Measurements from ENCODE around the gene YKT6.

GRCh38 chr7:44251269-44251668 is 50.5 kb downstream of the YKT6 start:
- TF ChIP-seq EZH2 (IDR thresholded peaks at IDR 0.05; ENCODE audit: low read depth, unreplicated experiment) (no peak), POLR2AphosphoS5 (IDR thresholded peaks at IDR 0.05; ENCODE audit: low read depth) (no peak), CREB1 (CRISPR knock-in tag; IDR thresholded peaks at IDR 0.05; ENCODE audit: low read depth) (no peak), NANOG (IDR thresholded peaks at IDR 0.05; ENCODE audit: borderline replicate concordance) (no peak), EZH2phosphoT487 (IDR thresholded peaks at IDR 0.05; ENCODE audit: unreplicated experiment) (no peak), JUNB (IDR thresholded peaks at IDR 0.05; ENCODE audit: unreplicated experiment) (no peak), STAT1 (IDR thresholded peaks at IDR 0.05; ENCODE audit: unreplicated experiment) (no peak), ZNF114 (CRISPR knock-in tag; IDR thresholded peaks at IDR 0.05) (no peak)
- TF ChIP-seq, protein P1, sequence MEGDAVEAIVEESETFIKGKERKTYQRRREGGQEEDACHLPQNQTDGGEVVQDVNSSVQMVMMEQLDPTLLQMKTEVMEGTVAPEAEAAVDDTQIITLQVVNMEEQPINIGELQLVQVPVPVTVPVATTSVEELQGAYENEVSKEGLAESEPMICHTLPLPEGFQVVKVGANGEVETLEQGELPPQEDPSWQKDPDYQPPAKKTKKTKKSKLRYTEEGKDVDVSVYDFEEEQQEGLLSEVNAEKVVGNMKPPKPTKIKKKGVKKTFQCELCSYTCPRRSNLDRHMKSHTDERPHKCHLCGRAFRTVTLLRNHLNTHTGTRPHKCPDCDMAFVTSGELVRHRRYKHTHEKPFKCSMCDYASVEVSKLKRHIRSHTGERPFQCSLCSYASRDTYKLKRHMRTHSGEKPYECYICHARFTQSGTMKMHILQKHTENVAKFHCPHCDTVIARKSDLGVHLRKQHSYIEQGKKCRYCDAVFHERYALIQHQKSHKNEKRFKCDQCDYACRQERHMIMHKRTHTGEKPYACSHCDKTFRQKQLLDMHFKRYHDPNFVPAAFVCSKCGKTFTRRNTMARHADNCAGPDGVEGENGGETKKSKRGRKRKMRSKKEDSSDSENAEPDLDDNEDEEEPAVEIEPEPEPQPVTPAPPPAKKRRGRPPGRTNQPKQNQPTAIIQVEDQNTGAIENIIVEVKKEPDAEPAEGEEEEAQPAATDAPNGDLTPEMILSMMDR (conservative IDR thresholded peaks at IDR 0.05; ENCODE audit: low read depth in 2 of 2) = no peak
- TF ChIP-seq, protein P2, sequence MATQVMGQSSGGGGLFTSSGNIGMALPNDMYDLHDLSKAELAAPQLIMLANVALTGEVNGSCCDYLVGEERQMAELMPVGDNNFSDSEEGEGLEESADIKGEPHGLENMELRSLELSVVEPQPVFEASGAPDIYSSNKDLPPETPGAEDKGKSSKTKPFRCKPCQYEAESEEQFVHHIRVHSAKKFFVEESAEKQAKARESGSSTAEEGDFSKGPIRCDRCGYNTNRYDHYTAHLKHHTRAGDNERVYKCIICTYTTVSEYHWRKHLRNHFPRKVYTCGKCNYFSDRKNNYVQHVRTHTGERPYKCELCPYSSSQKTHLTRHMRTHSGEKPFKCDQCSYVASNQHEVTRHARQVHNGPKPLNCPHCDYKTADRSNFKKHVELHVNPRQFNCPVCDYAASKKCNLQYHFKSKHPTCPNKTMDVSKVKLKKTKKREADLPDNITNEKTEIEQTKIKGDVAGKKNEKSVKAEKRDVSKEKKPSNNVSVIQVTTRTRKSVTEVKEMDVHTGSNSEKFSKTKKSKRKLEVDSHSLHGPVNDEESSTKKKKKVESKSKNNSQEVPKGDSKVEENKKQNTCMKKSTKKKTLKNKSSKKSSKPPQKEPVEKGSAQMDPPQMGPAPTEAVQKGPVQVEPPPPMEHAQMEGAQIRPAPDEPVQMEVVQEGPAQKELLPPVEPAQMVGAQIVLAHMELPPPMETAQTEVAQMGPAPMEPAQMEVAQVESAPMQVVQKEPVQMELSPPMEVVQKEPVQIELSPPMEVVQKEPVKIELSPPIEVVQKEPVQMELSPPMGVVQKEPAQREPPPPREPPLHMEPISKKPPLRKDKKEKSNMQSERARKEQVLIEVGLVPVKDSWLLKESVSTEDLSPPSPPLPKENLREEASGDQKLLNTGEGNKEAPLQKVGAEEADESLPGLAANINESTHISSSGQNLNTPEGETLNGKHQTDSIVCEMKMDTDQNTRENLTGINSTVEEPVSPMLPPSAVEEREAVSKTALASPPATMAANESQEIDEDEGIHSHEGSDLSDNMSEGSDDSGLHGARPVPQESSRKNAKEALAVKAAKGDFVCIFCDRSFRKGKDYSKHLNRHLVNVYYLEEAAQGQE (IDR thresholded peaks at IDR 0.05; ENCODE audit: unreplicated experiment) = no peak
- TF ChIP-seq, protein P3, sequence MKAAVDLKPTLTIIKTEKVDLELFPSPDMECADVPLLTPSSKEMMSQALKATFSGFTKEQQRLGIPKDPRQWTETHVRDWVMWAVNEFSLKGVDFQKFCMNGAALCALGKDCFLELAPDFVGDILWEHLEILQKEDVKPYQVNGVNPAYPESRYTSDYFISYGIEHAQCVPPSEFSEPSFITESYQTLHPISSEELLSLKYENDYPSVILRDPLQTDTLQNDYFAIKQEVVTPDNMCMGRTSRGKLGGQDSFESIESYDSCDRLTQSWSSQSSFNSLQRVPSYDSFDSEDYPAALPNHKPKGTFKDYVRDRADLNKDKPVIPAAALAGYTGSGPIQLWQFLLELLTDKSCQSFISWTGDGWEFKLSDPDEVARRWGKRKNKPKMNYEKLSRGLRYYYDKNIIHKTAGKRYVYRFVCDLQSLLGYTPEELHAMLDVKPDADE (IDR thresholded peaks at IDR 0.05) = no peak
